B cell (primary cell): ENCODE measurements around the gene SLIT3. TPM values are rescaled to one million over a fixed set of nuclear protein-coding genes. Genes with fewer than 3 reads are reported as not detected.

Source experiments
- ATAC-seq: fragments of 200-7000 bp; cut with Tn5 transposase; one replicate; pipeline ENCODE4 v1.10.0; 2021; ENCODE audit warnings: low read depth, mild to moderate bottlenecking, moderate number of reproducible peaks, moderate library complexity
- CTCF ChIA-PET: fragments of 350-600 bp; sonication (Branson Sonifier 250); formaldehyde crosslinking; loops from one replicate; lab custom pipeline; 2021; ENCODE audit warnings: antibody characterized with exemption, inconsistent platforms; lab: Charles Lee
- POLR2A ChIA-PET: fragments of 350-600 bp; sonication (Branson Sonifier 250); formaldehyde crosslinking; loops from one replicate; lab custom pipeline; 2021; ENCODE audit warnings: antibody characterized with exemption; lab: Charles Lee
- DNase-seq: peaks from one replicate; pipeline ENCODE4 v3.0.0; 2013
- H2AFZ ChIP-seq: 2 replicates; pipeline ENCODE4 v1.6.1; 2012; ENCODE audit warnings: mild to moderate bottlenecking, low read depth, low read length; ENCODE audit not compliant: insufficient read depth, poor library complexity, severe bottlenecking
- H3K27ac ChIP-seq, 2 donors: 1 replicate in 1 of 2; 2 replicates in 1 of 2; pipeline ENCODE4 v1.5.1; 2012 to 2013; ENCODE audit warnings: low read length in 2 of 2, mild to moderate bottlenecking in 2 of 2, moderate library complexity in 1 of 2
- H3K27me3 ChIP-seq, 4 experiments: fragments of 200-600 bp in 1 of 4; sonication (generic) in 1 of 4; replicated peaks in 1 of 4; 1 replicate in 2 of 4; 2 replicates in 2 of 4; pipeline versions ENCODE4 v1.6.1 to v1.7.0; 2013 to 2016; ENCODE audit warnings: low read length in 3 of 4, mild to moderate bottlenecking in 2 of 4, mixed read lengths in 1 of 4, moderate library complexity in 1 of 4; ENCODE audit not compliant: insufficient read depth in 4 of 4, control insufficient read depth in 3 of 4; ENCODE audit errors: control extremely low read depth in 1 of 4
- H3K36me3 ChIP-seq, 2 experiments: replicated peaks in 1 of 2; 1 replicate in 1 of 2; 2 replicates in 1 of 2; pipeline versions ENCODE4 v1.6.1 to v1.7.1; 2013; ENCODE audit warnings: low read length in 1 of 2; ENCODE audit not compliant: insufficient read depth in 2 of 2, control insufficient read depth in 1 of 2; ENCODE audit errors: control extremely low read depth in 1 of 2, extremely low read depth in 1 of 2
- H3K4me1 ChIP-seq, 2 donors: fragments of 200-600 bp in 1 of 2; sonication (generic) in 1 of 2; 1 replicate in 1 of 2; 2 replicates in 1 of 2; pipeline versions ENCODE4 v1.5.1 to v1.6.1; 2013 to 2017; ENCODE audit warnings: low read length in 2 of 2; ENCODE audit not compliant: control insufficient read depth in 2 of 2, insufficient read depth in 2 of 2
- H3K4me2 ChIP-seq: replicated peaks from 2 replicates; pipeline ENCODE3; 2012; ENCODE audit warnings: mild to moderate bottlenecking, low read depth, low read length; ENCODE audit not compliant: poor library complexity, severe bottlenecking
- H3K4me3 ChIP-seq, 5 experiments: fragments of 200-600 bp in 1 of 5; sonication (generic) in 1 of 5; 1 replicate in 3 of 5; 2 replicates in 2 of 5; pipeline versions ENCODE4 v1.5.1 to v1.7.0; 2011 to 2016; ENCODE audit warnings: low read length in 4 of 5, mild to moderate bottlenecking in 4 of 5, low read depth in 2 of 5, control low read depth in 1 of 5, moderate library complexity in 1 of 5; ENCODE audit not compliant: insufficient read depth in 1 of 5; ENCODE audit errors: control extremely low read depth in 1 of 5, extremely low read depth in 1 of 5
- H3K79me2 ChIP-seq: fragments of 200-600 bp; sonication (generic); one replicate; pipeline ENCODE4 v1.6.0; 2016; ENCODE audit warnings: low read length; ENCODE audit not compliant: control insufficient read depth, insufficient read depth
- H3K9ac ChIP-seq: fragments of 200-600 bp; sonication (generic); 2 replicates; pipeline ENCODE4 v1.6.1; 2017; ENCODE audit warnings: mild to moderate bottlenecking, low read length, moderate library complexity
- H3K9me3 ChIP-seq, 3 donors: one replicate each; pipeline versions ENCODE4 v1.6.1 to v1.7.1; 2013; ENCODE audit warnings: low read length in 2 of 3; ENCODE audit not compliant: control insufficient read depth in 2 of 3, insufficient read depth in 1 of 3; ENCODE audit errors: control extremely low read depth in 1 of 3
- H4K20me1 ChIP-seq: 2 replicates; pipeline ENCODE4 v1.6.0; 2012; ENCODE audit warnings: mild to moderate bottlenecking, low read length; ENCODE audit not compliant: insufficient read depth, control insufficient read depth, poor library complexity, severe bottlenecking
- H3K27ac Mint-ChIP-seq: one replicate; pipeline ENCODE4 v1.8.0; 2021; ENCODE audit warnings: mixed read lengths
- H3K27me3 Mint-ChIP-seq: one replicate; pipeline ENCODE4 v1.8.0; 2021; ENCODE audit warnings: mixed read lengths
- H3K4me1 Mint-ChIP-seq: one replicate; pipeline ENCODE4 v1.8.0; 2021; ENCODE audit warnings: mixed read lengths
- H3K4me3 Mint-ChIP-seq: one replicate; pipeline ENCODE4 v1.8.0; 2021; ENCODE audit warnings: mixed read lengths
- H3K9me3 Mint-ChIP-seq: one replicate; pipeline ENCODE4 v1.8.0; 2022; ENCODE audit warnings: mixed read lengths; ENCODE audit not compliant: insufficient read depth
- CTCF ChIP-seq: fragments of 200-600 bp; IDR thresholded peaks from one replicate; pipeline ENCODE4 v1.8.0; 2022; ENCODE audit warnings: antibody characterized with exemption, mild to moderate bottlenecking
- EZH2 ChIP-seq: IDR thresholded peaks from 2 replicates; pipeline ENCODE4 v1.6.1; 2012; ENCODE audit warnings: borderline replicate concordance, low read depth, mild to moderate bottlenecking, moderate library complexity, low read length; ENCODE audit not compliant: insufficient read depth, poor library complexity, severe bottlenecking
- WGBS: methylation state at CpG from one replicate; pipeline ENCODE4 v1.1.5; 2013; ENCODE audit warnings: missing lambda C conversion rate; ENCODE audit not compliant: insufficient coverage; 5-methylcytosine and 5-hydroxymethylcytosine counted together
- intact Hi-C: fragments of 100-400 bp; cut with micrococcal nuclease; formaldehyde crosslinking; loops from one replicate; pipeline ENCODE4 v1.10.0; 2022
- polyA plus RNA-seq: library from polyadenylated mRNA; depleted of rRNA; stranded (reverse); fragments of >200 nt; gene quantifications from 2 replicates; pipeline ENCODE4 v1.2.3, GENCODE V29; 2012
- total RNA-seq, 2 donors: library from RNA; stranded (reverse); fragments of 120-200 nt in 1 of 2; gene quantifications; 1 replicate in 1 of 2; 2 replicates in 1 of 2; pipeline versions ENCODE4 v1.2.3 to v1.2.4, GENCODE V29; 2013 to 2022

Gene SLIT3
- total and polyA plus RNA-seq, 2 donors (not counting 1 experiment from before 2014, with no cell fraction given): not detected

DNA sequence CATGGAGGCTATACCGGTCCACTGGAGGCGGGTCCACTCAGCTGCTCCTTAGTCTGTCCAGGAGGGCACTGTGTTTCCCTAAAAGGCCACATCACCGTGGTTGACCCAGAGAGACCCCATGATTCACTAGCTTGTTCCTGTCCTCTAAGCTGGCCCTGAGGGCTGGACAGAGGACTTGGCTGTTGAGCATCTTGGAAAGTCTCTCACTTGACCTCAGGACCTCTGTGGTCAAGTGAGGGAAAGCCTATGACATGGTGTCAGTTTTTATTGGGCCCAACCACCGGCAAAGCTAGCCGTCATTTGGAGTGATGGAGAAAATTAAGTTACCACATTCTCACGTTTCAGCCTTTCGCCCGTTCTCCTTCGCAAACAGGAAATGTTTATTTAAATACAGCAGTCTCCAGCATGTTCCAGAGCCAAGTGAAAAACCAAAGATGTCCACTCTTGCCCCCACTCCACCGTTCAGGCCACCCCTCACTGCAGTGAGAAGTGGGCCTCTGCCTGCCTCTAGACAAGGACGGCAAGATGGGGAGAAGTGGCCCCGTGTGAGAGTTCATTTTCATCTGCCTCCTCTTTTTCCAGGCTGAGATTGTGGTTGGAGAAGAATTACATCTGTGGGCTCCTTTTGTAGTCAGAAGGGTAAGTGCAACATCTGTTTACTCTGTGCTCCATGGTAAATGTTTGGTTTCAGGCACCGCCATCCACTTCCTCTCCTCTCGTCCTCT, 4.4 kb downstream of the SLIT3 start:
- H3K9ac ChIP-seq: no peak overlapping the region
- DNase-seq: no peak
- WGBS: 66% methylated on average over 7 of the region's 14 CpGs
- no peak overlapping the region for H3K27ac ChIP-seq
- peaks cover 0 to 11% (median 0%) of the 10 kb centered on the region in 4 experiments for H3K27me3 ChIP-seq
- no peak overlapping the region for H3K4me3 ChIP-seq
- no peaks in the 10 kb centered on the region for H3K4me1 Mint-ChIP-seq
- H4K20me1 ChIP-seq: no peaks in the 10 kb centered on the region
- H3K79me2 ChIP-seq: no peaks in the 10 kb centered on the region
- intact Hi-C loops: no loop called here
- CTCF ChIA-PET: no interaction called here
- H3K27me3 Mint-ChIP-seq: peaks cover 37% of the 10 kb centered on the region
- H3K4me3 Mint-ChIP-seq: no peak overlapping the region
- no peak for ATAC-seq
- H3K27ac Mint-ChIP-seq: no peak overlapping the region
- no peak overlapping the region for H2AFZ ChIP-seq
- H3K36me3 ChIP-seq: no peaks in the 10 kb centered on the region
- TF ChIP-seq CTCF: no peak
- no peak for TF ChIP-seq EZH2
- POLR2A ChIA-PET: no interaction called here
- no peaks in the 10 kb centered on the region for H3K4me1 ChIP-seq
- H3K9me3 Mint-ChIP-seq: no peaks in the 10 kb centered on the region
- H3K9me3 ChIP-seq: peaks cover 0 to 7% (median 0%) of the 10 kb centered on the region in 3 donors
- no peak overlapping the region for H3K4me2 ChIP-seq

GRCh38 chr5:169295306-169295705, 5.6 kb downstream of the SLIT3 start:
- Histone ChIP-seq H3K36me3 (no peaks in the 10 kb centered on the region), H3K27ac (no peak overlapping the region), H3K79me2 (no peaks in the 10 kb centered on the region), H3K4me1 (no peaks in the 10 kb centered on the region), H3K4me3 (no peak overlapping the region), H4K20me1 (no peaks in the 10 kb centered on the region), H3K27me3 (peaks cover 0 to 4% (median 0%) of the 10 kb centered on the region in 4 experiments), H3K4me2 (no peak overlapping the region), H3K9me3 (peaks cover 0 to 9% (median 0%) of the 10 kb centered on the region in 3 donors), H3K9ac (no peak overlapping the region), H2AFZ (no peak overlapping the region)
- intact Hi-C loops: no loop called here
- CTCF ChIA-PET: no interaction called here
- no peak for ATAC-seq
- 79% methylated on average over 7 of the region's 8 CpGs for WGBS
- peaks cover 33% of the 10 kb centered on the region for H3K27me3 Mint-ChIP-seq
- no peak overlapping the region for H3K27ac Mint-ChIP-seq
- POLR2A ChIA-PET: no interaction called here
- H3K4me3 Mint-ChIP-seq: no peak overlapping the region
- DNase-seq: no peak
- H3K9me3 Mint-ChIP-seq: no peaks in the 10 kb centered on the region
- no peaks in the 10 kb centered on the region for H3K4me1 Mint-ChIP-seq
- no peak for TF ChIP-seq EZH2
- TF ChIP-seq CTCF: no peak
